Spleen (tissue), 7 donors: ENCODE results near the gene PLXNB1.

Source experiments
- CTCF ChIP-seq, 11 experiments: fragments of 200-600 bp in 7 of 11; fragments of 450-650 bp in 4 of 11; sonication (generic) in 4 of 11; IDR thresholded peaks in 8 of 11; conservative IDR thresholded peaks in 3 of 11; 1 replicate in 7 of 11; 2 replicates in 4 of 11; pipeline versions ENCODE4 v1.4.0 to v1.8.0; 2016 to 2021; ENCODE audit warnings: antibody characterized with exemption in 11 of 11, inconsistent platforms in 4 of 11, mild to moderate bottlenecking in 1 of 11
- POLR2A ChIP-seq, 3 donors: fragments of 450-650 bp; IDR thresholded peaks; one replicate each; pipeline ENCODE4 v1.5.1; 2017; ENCODE audit warnings: antibody characterized with exemption in 3 of 3, mild to moderate bottlenecking in 1 of 3
- POLR2AphosphoS5 ChIP-seq, 3 donors: sonication (generic); formaldehyde crosslinking; IDR thresholded peaks; one replicate each; pipeline ENCODE4 v1.5.1; 2017; ENCODE audit warnings: antibody characterized with exemption in 3 of 3
- donor health status: DM: no; HTN: no; CAD: no; lungs with moderate emphysema.
- donor health status: DM: no; HTN: no; CAD: no.
- donor health status: DM: no; HTN: no; CAD: no.

- no peak for TF ChIP-seq POLR2A (IDR thresholded peaks at IDR 0.05)
- TF ChIP-seq CTCF (IDR thresholded peaks at IDR 0.05 in 8 of 11, conservative IDR thresholded peaks at IDR 0.05 in 3 of 11), result no peak
- TF ChIP-seq POLR2AphosphoS5 (IDR thresholded peaks at IDR 0.05), result no peak
These were observed 44.7 kb upstream of the PLXNB1 start for GRCh38 chr3:48474619-48475018.
